Endometrial microvascular endothelial cells (primary cell): ENCODE results near the gene NQO2. TPM values are rescaled to one million over a fixed set of nuclear protein-coding genes. Genes with fewer than 3 reads are reported as not detected.
"Not testable (repeated sequence)": the region's sequence is repeated elsewhere in the genome, so short reads cannot be mapped to it uniquely, and the experiment has no call there.

Experiments used
- in situ Hi-C: cut with HindIII; loops from 2 replicates; pipeline ENCODE4 v1.10.0; 2017; ENCODE audit warnings: low sequenced_read_pairs, low pct_unique_long_range_greater_than_20kb; ENCODE audit errors: inconsistent ontology term
- total RNA-seq: library from RNA; depleted of rRNA; stranded (reverse); fragments of >200 nt; gene quantifications from one replicate; pipeline ENCODE4 v1.2.3, GENCODE V29; 2015; ENCODE audit errors: inconsistent ontology term

NQO2 gene
- total RNA-seq, 1 donor from 2014 or later, result 74.1 TPM

- in situ Hi-C loops, result no loop called here
Observed at GRCh38 chr6:2968600-2969135, 31.0 kb upstream of the NQO2 start.

GRCh38 chr6:2969549-2969948, 30.1 kb upstream of the NQO2 start:
- in situ Hi-C loops, result no loop called here

- in situ Hi-C loops, result no loop called here
Observed at GRCh38 chr6:2970034-2970685, 29.5 kb upstream of the NQO2 start.

GRCh38 chr6:2970753-2971419, 28.8 kb upstream of the NQO2 start:
- in situ Hi-C loops, result no loop called here

GRCh38 chr6:2971420-2972218, 28.1 kb upstream of the NQO2 start, which contains the start of gene SERPINB6:
SERPINB6 (minus strand) TSS chr6:2971567; CDS start chr6:2959332, 12,235 bp downstream.
- in situ Hi-C loops, result no loop called here

GRCh38 chr6:2972219-2972487, 27.5 kb upstream of the NQO2 start:
- in situ Hi-C loops, result not testable (repeated sequence)

GRCh38 chr6:2972685-2973084, 27.0 kb upstream of the NQO2 start:
- in situ Hi-C loops, result not testable (repeated sequence)

- in situ Hi-C loops, result not testable (repeated sequence)
Observed at GRCh38 chr6:2973180-2973579, 26.5 kb upstream of the NQO2 start.

GRCh38 chr6:2973676-2974075, 26.0 kb upstream of the NQO2 start:
- in situ Hi-C loops, result no loop called here

- in situ Hi-C loops, result no loop called here
Observed at GRCh38 chr6:2976060-2976459, 23.6 kb upstream of the NQO2 start.

- in situ Hi-C loops, result no loop called here
Observed at GRCh38 chr6:2976571-2977085, 23.1 kb upstream of the NQO2 start.

GRCh38 chr6:2977290-2977689, 22.4 kb upstream of the NQO2 start:
- in situ Hi-C loops, result no loop called here

- in situ Hi-C loops, result no loop called here
Observed at GRCh38 chr6:2977799-2978590, 21.7 kb upstream of the NQO2 start.

GRCh38 chr6:2978923-2979322, 20.8 kb upstream of the NQO2 start:
- in situ Hi-C loops, result no loop called here

- in situ Hi-C loops, result no loop called here
Observed at GRCh38 chr6:2979819-2980464, 19.8 kb upstream of the NQO2 start.

- in situ Hi-C loops, result no loop called here
Observed at GRCh38 chr6:2980465-2980855, 19.2 kb upstream of the NQO2 start.

- in situ Hi-C loops, result no loop called here
Observed at GRCh38 chr6:2982426-2983117, 17.1 kb upstream of the NQO2 start.
